NCI-H187 (cell line): ENCODE measurements around the gene AGPAT3.
"Not testable (repeated sequence)": the region's sequence is repeated elsewhere in the genome, so short reads cannot be mapped to it uniquely, and the experiment has no call there.

Experiments used
- DNase-seq, 2 experiments: peaks; one replicate each; lab custom pipeline; 2025; lab: John Stamatoyannopoulos, UW

The AGPAT3 gene

GRCh38 chr21:43864962-43865539 lies at the start of gene AGPAT3:
AGPAT3 (plus strand) TSS chr21:43865223; CDS start chr21:43959682, 94,459 bp downstream.
- DNase-seq: no peak

- DNase-seq: no peak
Measured at GRCh38 chr21:43815991-43816390, 49.0 kb upstream of the AGPAT3 start.

GRCh38 chr21:43816611-43817071 lies 48.4 kb upstream of the AGPAT3 start:
- DNase-seq: no peak

- DNase-seq: no peak
Measured at GRCh38 chr21:43817157-43818086, 47.6 kb upstream of the AGPAT3 start.

- DNase-seq: no peak
Measured at GRCh38 chr21:43818685-43819084, 46.3 kb upstream of the AGPAT3 start.

- no peak for DNase-seq
Measured at GRCh38 chr21:43819511-43820405, 45.3 kb upstream of the AGPAT3 start.

GRCh38 chr21:43820466-43820865 lies 44.6 kb upstream of the AGPAT3 start:
- no peak for DNase-seq

GRCh38 chr21:43822166-43822565 lies 42.9 kb upstream of the AGPAT3 start:
- DNase-seq: not testable (repeated sequence)

- not testable (repeated sequence) for DNase-seq
Measured at GRCh38 chr21:43822741-43823140, 42.3 kb upstream of the AGPAT3 start.

- no peak for DNase-seq
Measured at GRCh38 chr21:43824333-43825241, 40.4 kb upstream of the AGPAT3 start.

GRCh38 chr21:43825242-43825935 lies 39.6 kb upstream of the AGPAT3 start:
- DNase-seq: no peak

- DNase-seq: no peak
Measured at GRCh38 chr21:43825936-43826622, 38.9 kb upstream of the AGPAT3 start.

GRCh38 chr21:43826623-43826974 lies 38.4 kb upstream of the AGPAT3 start:
- DNase-seq: no peak

- DNase-seq: no peak
Measured at GRCh38 chr21:43827015-43827611, 37.9 kb upstream of the AGPAT3 start.

- DNase-seq: no peak
Measured at GRCh38 chr21:43829161-43829560, 35.9 kb upstream of the AGPAT3 start.

GRCh38 chr21:43829575-43830119 lies 35.4 kb upstream of the AGPAT3 start:
- no peak for DNase-seq

GRCh38 chr21:43832158-43832550 lies 32.9 kb upstream of the AGPAT3 start:
- no peak for DNase-seq

- DNase-seq: no peak
Measured at GRCh38 chr21:43832648-43833047, 32.4 kb upstream of the AGPAT3 start.
